Trophoblast cell (in vitro differentiated cells and primary cell): Measurements from ENCODE around the gene IL12RB1.

Source experiments
- DNase-seq, 2 donors: peaks; one replicate each; pipeline ENCODE4 v3.0.0-alpha.2; 2016
- H2AFZ ChIP-seq: 2 replicates; pipeline ENCODE4 v1.6.1; 2013; ENCODE audit warnings: low read length, moderate library complexity, mild to moderate bottlenecking; ENCODE audit not compliant: insufficient read depth, poor library complexity
- H2AK5ac ChIP-seq: 2 replicates; pipeline ENCODE4 v1.6.1; 2013; ENCODE audit warnings: mild to moderate bottlenecking, low read length
- H2BK120ac ChIP-seq: 2 replicates; pipeline ENCODE4 v1.6.1; 2013; ENCODE audit warnings: low read length, mild to moderate bottlenecking, moderate library complexity; ENCODE audit not compliant: insufficient read depth, poor library complexity
- H2BK12ac ChIP-seq: 2 replicates; pipeline ENCODE4 v1.6.1; 2013; ENCODE audit warnings: mild to moderate bottlenecking, low read length, moderate library complexity
- H2BK5ac ChIP-seq: 2 replicates; pipeline ENCODE4 v1.6.1; 2013; ENCODE audit warnings: low read length, low read depth, moderate library complexity, mild to moderate bottlenecking; ENCODE audit not compliant: poor library complexity
- H3K14ac ChIP-seq: 2 replicates; pipeline ENCODE4 v1.6.1; 2013; ENCODE audit warnings: mild to moderate bottlenecking, low read length
- H3K18ac ChIP-seq: 2 replicates; pipeline ENCODE4 v1.6.1; 2013; ENCODE audit warnings: mild to moderate bottlenecking, low read length
- H3K23ac ChIP-seq: 2 replicates; pipeline ENCODE4 v1.6.1; 2013; ENCODE audit warnings: low read length
- H3K27ac ChIP-seq: 2 replicates; pipeline ENCODE4 v1.5.1; 2013; ENCODE audit warnings: low read depth, mild to moderate bottlenecking, inconsistent platforms, low read length, moderate library complexity
- H3K27me3 ChIP-seq: 2 replicates; pipeline ENCODE4 v1.6.1; 2013; ENCODE audit warnings: inconsistent platforms, mild to moderate bottlenecking, low read length, moderate library complexity; ENCODE audit not compliant: insufficient read depth
- H3K36me3 ChIP-seq, 2 experiments: 1 replicate in 1 of 2; 2 replicates in 1 of 2; pipeline ENCODE4 v1.6.1; 2013; ENCODE audit warnings: low read length in 2 of 2, mild to moderate bottlenecking in 2 of 2, moderate library complexity in 1 of 2; ENCODE audit not compliant: insufficient read depth in 2 of 2, control insufficient read depth in 1 of 2
- H3K4ac ChIP-seq: 2 replicates; pipeline ENCODE4 v1.6.1; 2013; ENCODE audit warnings: low read depth, mild to moderate bottlenecking, low read length, moderate library complexity
- H3K4me1 ChIP-seq, 2 experiments: 1 replicate in 1 of 2; 2 replicates in 1 of 2; pipeline ENCODE4 v1.6.1; 2013; ENCODE audit warnings: low read length in 2 of 2, mild to moderate bottlenecking in 2 of 2, moderate library complexity in 1 of 2; ENCODE audit not compliant: insufficient read depth in 2 of 2, control insufficient read depth in 1 of 2
- H3K4me2 ChIP-seq: 2 replicates; pipeline ENCODE4 v1.6.1; 2013; ENCODE audit warnings: inconsistent platforms, mild to moderate bottlenecking, low read length, moderate library complexity
- H3K4me3 ChIP-seq: 2 replicates; pipeline ENCODE4 v1.5.1; 2013; ENCODE audit warnings: mild to moderate bottlenecking, low read depth, low read length, inconsistent platforms
- H3K79me1 ChIP-seq: one replicate; pipeline ENCODE4 v1.6.1; 2013; ENCODE audit warnings: low read length
- H3K79me2 ChIP-seq: 2 replicates; pipeline ENCODE4 v1.6.1; 2013; ENCODE audit warnings: low read length, mild to moderate bottlenecking; ENCODE audit not compliant: control insufficient read depth, insufficient read depth, poor library complexity
- H3K9ac ChIP-seq: 2 replicates; pipeline ENCODE4 v1.6.1; 2013; ENCODE audit warnings: mild to moderate bottlenecking, low read length
- H3K9me3 ChIP-seq: 2 replicates; pipeline ENCODE4 v1.6.1; 2013; ENCODE audit warnings: low read depth, mild to moderate bottlenecking, control low read depth, inconsistent platforms, low read length; ENCODE audit not compliant: insufficient read depth
- H4K12ac ChIP-seq: 2 replicates; pipeline ENCODE4 v1.6.1; 2013; ENCODE audit warnings: low read depth, mild to moderate bottlenecking, low read length, moderate library complexity
- H4K8ac ChIP-seq: 2 replicates; pipeline ENCODE4 v1.6.1; 2013; ENCODE audit warnings: low read depth, mild to moderate bottlenecking, low read length, moderate library complexity
- H4K91ac ChIP-seq: one replicate; pipeline ENCODE4 v1.6.1; 2013; ENCODE audit warnings: low read depth, mild to moderate bottlenecking, low read length, moderate library complexity
- WGBS: extraction: QIAGEN DNeasy Blood & Tissue Kit; methylation state at CpG from one replicate; pipeline ENCODE4 v1.1.7; 2013; ENCODE audit warnings: missing lambda C conversion rate; ENCODE audit not compliant: insufficient read length, insufficient coverage; ENCODE audit errors: extremely low coverage; 5-methylcytosine and 5-hydroxymethylcytosine counted together

Gene IL12RB1

GRCh38 chr19:18059902-18060301, 26.8 kb downstream of the IL12RB1 start:
- DNase-seq, result no peak
- Histone ChIP-seq H2BK120ac (no peak overlapping the region), H4K12ac (no peak overlapping the region), H3K18ac (no peak overlapping the region), H3K79me1 (peaks cover 3% of the 10 kb centered on the region), H3K4ac (no peak overlapping the region), H3K79me2 (no peaks in the 10 kb centered on the region), H3K23ac (no peak overlapping the region), H3K4me1 (peaks cover 0 to 3% of the 10 kb centered on the region in 2 experiments), H3K9ac (no peak overlapping the region), H3K9me3 (peaks cover 2% of the 10 kb centered on the region), H3K4me3 (no peak overlapping the region), H3K36me3 (no peaks in the 10 kb centered on the region), H2AK5ac (no peak overlapping the region), H4K91ac (no peak overlapping the region), H4K8ac (no peak overlapping the region), H3K27ac (no peak overlapping the region), H3K27me3 (no peaks in the 10 kb centered on the region), H2AFZ (no peak overlapping the region), H3K4me2 (no peak overlapping the region), H3K14ac (no peak overlapping the region), H2BK12ac (no peak overlapping the region), H2BK5ac (no peak overlapping the region)
- no CpG with 5 or more reads among the region's 5 CpGs for WGBS

GRCh38 chr19:18059297-18059696, 27.4 kb downstream of the IL12RB1 start:
- Histone ChIP-seq H4K12ac (no peak overlapping the region), H3K79me2 (no peaks in the 10 kb centered on the region), H2BK120ac (no peak overlapping the region), H3K4me1 (peaks cover 0 to 3% of the 10 kb centered on the region in 2 experiments), H3K23ac (no peak overlapping the region), H3K9me3 (peaks cover 2% of the 10 kb centered on the region), H2BK5ac (no peak overlapping the region), H3K4me2 (no peak overlapping the region), H3K79me1 (peaks cover 3% of the 10 kb centered on the region), H2AK5ac (no peak overlapping the region), H4K8ac (no peak overlapping the region), H2AFZ (no peak overlapping the region), H4K91ac (no peak overlapping the region), H3K27ac (no peak overlapping the region), H3K36me3 (no peaks in the 10 kb centered on the region), H3K18ac (no peak overlapping the region), H3K9ac (no peak overlapping the region), H3K14ac (no peak overlapping the region), H3K4me3 (no peak overlapping the region), H3K27me3 (no peaks in the 10 kb centered on the region), H2BK12ac (no peak overlapping the region), H3K4ac (no peak overlapping the region)
- WGBS, result no CpG with 5 or more reads among the region's 8 CpGs
- DNase-seq, result no peak

- H2AK5ac ChIP-seq, result no peak overlapping the region
- no peaks in the 10 kb centered on the region for H3K27me3 ChIP-seq
- WGBS, result no CpG with 5 or more reads among the region's 34 CpGs
Observed at GRCh38 chr19:18058208-18059009, 28.3 kb downstream of the IL12RB1 start.

GRCh38 chr19:18057557-18057956, 29.2 kb downstream of the IL12RB1 start:
- Histone ChIP-seq H3K4me2 (no peak overlapping the region), H3K14ac (no peak overlapping the region), H4K91ac (no peak overlapping the region), H2AFZ (no peak overlapping the region), H4K12ac (no peak overlapping the region), H3K36me3 (no peaks in the 10 kb centered on the region), H3K4me3 (no peak overlapping the region), H2BK120ac (no peak overlapping the region), H4K8ac (peak overlapping the region; percentile 91), H3K4me1 (peaks cover 0 to 3% of the 10 kb centered on the region in 2 experiments), H3K9ac (no peak overlapping the region), H3K27me3 (no peaks in the 10 kb centered on the region), H3K18ac (no peak overlapping the region), H3K79me2 (no peaks in the 10 kb centered on the region), H3K79me1 (peaks cover 3% of the 10 kb centered on the region), H2BK5ac (no peak overlapping the region), H2AK5ac (no peak overlapping the region), H3K23ac (no peak overlapping the region), H3K4ac (no peak overlapping the region), H2BK12ac (no peak overlapping the region), H3K9me3 (no peaks in the 10 kb centered on the region), H3K27ac (no peak overlapping the region)
- WGBS, result no CpG with 5 or more reads among the region's 6 CpGs
- DNase-seq, result no peak

More at GRCh38 chr19:18058208-18059009, 28.3 kb downstream of the IL12RB1 start:
- H3K9ac ChIP-seq, result no peak overlapping the region
- peak overlapping the region; percentile 5 for H2BK120ac ChIP-seq
- H3K79me1 ChIP-seq, result peaks cover 3% of the 10 kb centered on the region
- no peak overlapping the region for H3K27ac ChIP-seq
- H3K9me3 ChIP-seq, result no peaks in the 10 kb centered on the region
- H3K14ac ChIP-seq, result peak overlapping the region; percentile 17
- H3K4me2 ChIP-seq, result peak overlapping the region; percentile 55
- H2BK5ac ChIP-seq, result no peak overlapping the region
- H4K8ac ChIP-seq, result peak overlapping the region; percentile 91
- peaks cover 0 to 3% of the 10 kb centered on the region in 2 experiments for H3K4me1 ChIP-seq
- peak overlapping the region; percentile 45 for H4K91ac ChIP-seq
- no peaks in the 10 kb centered on the region for H3K79me2 ChIP-seq
- DNase-seq, result peak; percentile 56 to 87
- no peak overlapping the region for H3K23ac ChIP-seq
- H2BK12ac ChIP-seq, result no peak overlapping the region
- no peak overlapping the region for H3K4ac ChIP-seq
- no peak overlapping the region for H3K18ac ChIP-seq
- no peaks in the 10 kb centered on the region for H3K36me3 ChIP-seq
- peak overlapping the region; percentile 91 for H2AFZ ChIP-seq
- H4K12ac ChIP-seq, result peak overlapping the region; percentile 58
- no peak overlapping the region for H3K4me3 ChIP-seq
